Esophagus muscularis mucosa (tissue), 4 donors: ENCODE measurements around the gene NCOA1. TPM values are rescaled to one million over a fixed set of nuclear protein-coding genes. Genes with fewer than 3 reads are reported as not detected.
"Not testable (repeated sequence)": the region's sequence is repeated elsewhere in the genome, so short reads cannot be mapped to it uniquely, and the experiment has no call there.

Source experiments
- DNase-seq: peaks from one replicate; pipeline ENCODE4 v3.0.0-alpha.2; 2017; ENCODE audit errors: extremely low spot score
- H3K27ac ChIP-seq, 4 donors: fragments of 200-600 bp; sonication (generic); replicated peaks in 1 of 4; 1 replicate in 3 of 4; 2 replicates in 1 of 4; pipeline ENCODE4 v1.5.1; 2016 to 2019; ENCODE audit warnings: mild to moderate bottlenecking in 1 of 4
- H3K27me3 ChIP-seq, 4 donors: fragments of 200-600 bp; sonication (generic); one replicate each; pipeline versions ENCODE4 v1.5.1 to v1.6.0; 2016 to 2019
- H3K36me3 ChIP-seq, 4 donors: fragments of 200-600 bp; sonication (generic); one replicate each; pipeline ENCODE4 v1.5.1; 2016 to 2019
- H3K4me1 ChIP-seq, 4 donors: fragments of 200-600 bp; sonication (generic); one replicate each; pipeline ENCODE4 v1.5.1; 2016 to 2019
- H3K4me3 ChIP-seq, 4 donors: fragments of 200-600 bp; sonication (generic); 1 replicate in 2 of 4; 2 replicates in 2 of 4; pipeline ENCODE4 v1.5.1; 2016 to 2019; ENCODE audit warnings: mild to moderate bottlenecking in 4 of 4, moderate library complexity in 1 of 4
- H3K9me3 ChIP-seq, 4 donors: fragments of 200-600 bp; sonication (generic); 1 replicate in 3 of 4; 2 replicates in 1 of 4; pipeline ENCODE4 v1.5.1; 2016 to 2019
- EP300 ChIP-seq: sonication (generic); formaldehyde crosslinking; IDR thresholded peaks from one replicate; pipeline ENCODE4 v1.6.1; 2017; ENCODE audit warnings: antibody characterized with exemption
- POLR2A ChIP-seq: fragments of 450-650 bp; IDR thresholded peaks from one replicate; pipeline ENCODE4 v1.6.1; 2017; ENCODE audit warnings: antibody characterized with exemption, moderate library complexity, mild to moderate bottlenecking, low read depth
- POLR2AphosphoS5 ChIP-seq, 2 donors: sonication (generic); formaldehyde crosslinking; IDR thresholded peaks; one replicate each; pipeline ENCODE4 v1.6.1; 2017; ENCODE audit warnings: antibody characterized with exemption in 2 of 2
- WGBS: methylation state at CpG from one replicate; pipeline ENCODE4 v1.1.5; 2018; 5-methylcytosine and 5-hydroxymethylcytosine counted together
- intact Hi-C: fragments of 100-400 bp; cut with DNase I; formaldehyde crosslinking; loops from one replicate; pipeline ENCODE4 v1.15.1; 2023
- total RNA-seq, 4 donors: library from RNA; depleted of rRNA; stranded (reverse); fragments of >200 nt; gene quantifications; one replicate each; pipeline versions ENCODE4 v1.1.0 to v1.2.1, GENCODE V29; 2016
- TF ChIP-seq, protein P1 (sequence below), 3 experiments: fragments of 200-600 bp in 2 of 3; fragments of 450-650 bp in 1 of 3; sonication (generic) in 2 of 3; IDR thresholded peaks; one replicate each; pipeline ENCODE4 v1.5.1; 2017 to 2019; ENCODE audit warnings: antibody characterized with exemption in 3 of 3, mild to moderate bottlenecking in 2 of 3, moderate library complexity in 1 of 3

NCOA1 gene
- total RNA-seq, 4 donors from 2014 or later, result 43.9 to 49.4 (median 47.3) TPM

DNA sequence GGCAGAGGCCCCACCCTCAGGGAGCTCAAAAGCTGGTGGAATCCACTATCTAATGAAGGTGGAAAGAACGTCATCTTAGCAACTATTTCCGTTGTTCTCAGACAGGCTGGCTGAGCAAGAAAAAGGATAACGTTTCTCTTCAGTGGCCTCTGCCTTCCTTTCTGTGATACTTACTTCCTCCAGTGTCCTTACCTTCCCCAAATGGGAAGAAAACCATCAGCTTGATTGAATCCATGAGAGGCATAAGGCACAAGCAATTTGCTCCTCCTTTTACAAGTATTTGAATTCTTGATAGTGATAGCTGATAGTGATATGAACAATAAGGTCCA, 8.1 kb upstream of the NCOA1 start:
- intact Hi-C loops, result no loop called here
- no peak for DNase-seq
- H3K4me1 ChIP-seq, result no peaks in the 10 kb centered on the region
- no peaks in the 10 kb centered on the region for H3K27me3 ChIP-seq
- TF ChIP-seq EP300 (no peak), POLR2AphosphoS5 (IDR thresholded peaks at IDR 0.05) (no peak), POLR2A (no peak)
- TF ChIP-seq, protein P1, sequence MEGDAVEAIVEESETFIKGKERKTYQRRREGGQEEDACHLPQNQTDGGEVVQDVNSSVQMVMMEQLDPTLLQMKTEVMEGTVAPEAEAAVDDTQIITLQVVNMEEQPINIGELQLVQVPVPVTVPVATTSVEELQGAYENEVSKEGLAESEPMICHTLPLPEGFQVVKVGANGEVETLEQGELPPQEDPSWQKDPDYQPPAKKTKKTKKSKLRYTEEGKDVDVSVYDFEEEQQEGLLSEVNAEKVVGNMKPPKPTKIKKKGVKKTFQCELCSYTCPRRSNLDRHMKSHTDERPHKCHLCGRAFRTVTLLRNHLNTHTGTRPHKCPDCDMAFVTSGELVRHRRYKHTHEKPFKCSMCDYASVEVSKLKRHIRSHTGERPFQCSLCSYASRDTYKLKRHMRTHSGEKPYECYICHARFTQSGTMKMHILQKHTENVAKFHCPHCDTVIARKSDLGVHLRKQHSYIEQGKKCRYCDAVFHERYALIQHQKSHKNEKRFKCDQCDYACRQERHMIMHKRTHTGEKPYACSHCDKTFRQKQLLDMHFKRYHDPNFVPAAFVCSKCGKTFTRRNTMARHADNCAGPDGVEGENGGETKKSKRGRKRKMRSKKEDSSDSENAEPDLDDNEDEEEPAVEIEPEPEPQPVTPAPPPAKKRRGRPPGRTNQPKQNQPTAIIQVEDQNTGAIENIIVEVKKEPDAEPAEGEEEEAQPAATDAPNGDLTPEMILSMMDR (IDR thresholded peaks at IDR 0.05), result no peak
- 80% methylated on average over 3 of the region's 3 CpGs for WGBS
- no peak overlapping the region for H3K4me3 ChIP-seq
- H3K9me3 ChIP-seq, result no peaks in the 10 kb centered on the region
- H3K36me3 ChIP-seq, result no peaks in the 10 kb centered on the region
- no peak overlapping the region for H3K27ac ChIP-seq

DNA sequence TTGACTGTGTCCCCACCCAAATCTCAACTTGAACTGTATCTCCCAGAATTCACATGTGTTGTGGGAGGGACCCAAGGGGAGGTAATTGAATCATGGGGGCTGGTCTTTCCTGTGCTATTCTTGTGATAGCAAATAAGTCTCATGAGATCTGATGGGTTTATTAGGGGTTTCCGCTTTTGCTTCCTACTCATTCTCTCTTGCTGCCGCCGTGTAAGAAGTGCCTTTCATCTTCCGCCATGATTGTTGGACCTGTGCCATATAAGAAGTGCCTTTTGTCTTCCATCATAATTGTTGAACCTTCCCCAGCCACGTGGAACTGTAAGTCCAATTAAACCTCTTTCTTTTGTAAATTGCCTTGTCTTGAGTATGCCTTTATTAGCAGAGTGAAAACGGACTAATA, 6.4 kb upstream of the NCOA1 start:
- 86% methylated on average over 6 of the region's 6 CpGs for WGBS
- H3K27me3 ChIP-seq, H3K27ac ChIP-seq, H3K36me3 ChIP-seq, DNase-seq, H3K4me3 ChIP-seq, intact Hi-C loops, H3K4me1 ChIP-seq, H3K9me3 ChIP-seq: not testable (repeated sequence)

DNA sequence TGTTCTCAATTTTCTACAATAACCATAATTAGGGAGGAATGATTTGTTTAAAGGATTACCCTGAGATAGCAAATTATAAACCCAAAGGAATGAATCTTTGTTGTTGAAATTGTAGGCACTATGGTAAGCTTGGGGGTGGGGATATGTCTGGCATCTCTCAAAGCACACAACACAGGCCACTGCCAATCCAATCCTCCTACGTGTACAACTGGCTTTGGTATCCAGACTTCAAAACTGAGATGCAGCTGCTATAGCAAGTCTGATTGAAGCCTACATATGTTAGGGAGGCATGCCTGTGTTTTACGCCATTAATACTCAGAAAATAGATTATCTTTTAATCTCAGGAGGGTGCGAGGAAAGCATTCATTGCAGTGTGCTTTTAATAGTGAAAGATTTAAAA, 5.9 kb upstream of the NCOA1 start:
- H3K36me3 ChIP-seq, result no peaks in the 10 kb centered on the region
- H3K4me3 ChIP-seq, result no peak overlapping the region
- no peaks in the 10 kb centered on the region for H3K9me3 ChIP-seq
- no peak for TF ChIP-seq POLR2A
- TF ChIP-seq EP300, result no peak
- TF ChIP-seq, protein P1 (IDR thresholded peaks at IDR 0.05), result no peak
- TF ChIP-seq POLR2AphosphoS5 (IDR thresholded peaks at IDR 0.05), result no peak
- intact Hi-C loops, result no loop called here
- H3K27me3 ChIP-seq, result no peaks in the 10 kb centered on the region
- no peak overlapping the region for H3K27ac ChIP-seq
- 92% methylated on average over 3 of the region's 3 CpGs for WGBS
- no peak for DNase-seq
- H3K4me1 ChIP-seq, result peaks cover 3 to 10% (median 9%) of the 10 kb centered on the region in 4 donors

DNA sequence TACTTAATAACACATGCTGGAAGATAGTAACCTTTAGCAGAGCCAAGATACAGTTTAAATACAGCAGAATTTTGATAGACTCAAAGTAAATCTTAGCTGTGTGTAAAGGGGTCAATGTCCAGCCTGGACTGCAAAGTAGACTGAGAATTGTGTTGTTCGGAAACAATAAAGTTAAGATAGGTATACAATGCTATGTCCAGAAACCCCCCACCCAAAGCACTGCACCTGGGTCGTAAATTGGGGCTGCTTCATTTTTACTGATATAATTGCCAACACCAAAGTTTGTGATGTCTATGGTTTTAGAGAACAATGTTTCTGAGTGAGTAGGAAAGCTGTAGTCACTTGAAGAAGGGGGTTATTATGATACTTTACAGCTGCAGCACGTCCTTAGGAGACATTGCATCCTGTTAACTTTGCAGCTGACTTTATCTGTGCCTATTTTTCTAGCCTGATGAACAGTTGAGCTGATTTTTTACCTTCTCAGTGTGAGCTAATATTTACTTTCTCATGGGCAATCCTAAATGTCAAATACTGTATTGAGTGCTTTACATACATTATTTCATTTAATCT, 4.3 kb upstream of the NCOA1 start:
- TF ChIP-seq POLR2A (no peak), EP300 (no peak), POLR2AphosphoS5 (IDR thresholded peaks at IDR 0.05) (no peak)
- TF ChIP-seq, protein P1 (IDR thresholded peaks at IDR 0.05), result no peak
- no peak overlapping the region for H3K27ac ChIP-seq
- 91% methylated on average over 3 of the region's 3 CpGs for WGBS
- intact Hi-C loops, result no loop called here
- H3K27me3 ChIP-seq, result no peaks in the 10 kb centered on the region
- no peak for DNase-seq
- peaks cover 5 to 15% (median 13%) of the 10 kb centered on the region in 4 donors for H3K4me1 ChIP-seq
- no peak overlapping the region for H3K4me3 ChIP-seq
- H3K36me3 ChIP-seq, result no peaks in the 10 kb centered on the region
- H3K9me3 ChIP-seq, result no peaks in the 10 kb centered on the region

- peaks cover 11 to 40% (median 34%) of the 10 kb centered on the region in 4 donors for H3K4me1 ChIP-seq
- 81% methylated on average over 14 of the region's 14 CpGs for WGBS
- TF ChIP-seq POLR2A (no peak), POLR2AphosphoS5 (IDR thresholded peaks at IDR 0.05) (no peak)
- TF ChIP-seq, protein P1 (IDR thresholded peaks at IDR 0.05), result no peak
- H3K27ac ChIP-seq, result peak overlapping the region; percentile 92 to 93 (median 92)
- DNase-seq, result no peak
- H3K27me3 ChIP-seq, result no peaks in the 10 kb centered on the region
- no peaks in the 10 kb centered on the region for H3K36me3 ChIP-seq
- H3K9me3 ChIP-seq, result no peaks in the 10 kb centered on the region
- H3K4me3 ChIP-seq, result peak overlapping the region; percentile 83 to 97 (median 86)
- intact Hi-C loops, result loop anchor here (5.0 kb wide), 1 partner anchor 303 kb away; the partner anchor contains the start of genes CENPO and PTRHD1
Observed at GRCh38 chr2:24489465-24490180, 1.4 kb upstream of the NCOA1 start.
